Coronary artery (tissue), 2 donors: ENCODE results near the gene HSPA12B.

Source experiments
- DNase-seq: peaks from one replicate; pipeline ENCODE4 v3.0.0-alpha.2; 2017; ENCODE audit warnings: low spot score
- H3K27ac ChIP-seq, 2 donors: fragments of 200-600 bp; sonication (generic); one replicate each; pipeline ENCODE4 v1.5.1; 2016 to 2019
- H3K4me3 ChIP-seq: fragments of 200-600 bp; sonication (generic); 2 replicates; pipeline ENCODE4 v1.5.1; 2016; ENCODE audit warnings: mild to moderate bottlenecking, moderate library complexity
- TF ChIP-seq, protein P1 (sequence below): fragments of 200-600 bp; sonication (generic); IDR thresholded peaks from one replicate; pipeline ENCODE4 v1.5.1; 2019; ENCODE audit warnings: antibody characterized with exemption

HSPA12B gene

GRCh38 chr20:3720068-3720467 lies 12.4 kb upstream of the HSPA12B start:
- DNase-seq, result no peak
- no peak overlapping the region for H3K4me3 ChIP-seq
- TF ChIP-seq, protein P1, sequence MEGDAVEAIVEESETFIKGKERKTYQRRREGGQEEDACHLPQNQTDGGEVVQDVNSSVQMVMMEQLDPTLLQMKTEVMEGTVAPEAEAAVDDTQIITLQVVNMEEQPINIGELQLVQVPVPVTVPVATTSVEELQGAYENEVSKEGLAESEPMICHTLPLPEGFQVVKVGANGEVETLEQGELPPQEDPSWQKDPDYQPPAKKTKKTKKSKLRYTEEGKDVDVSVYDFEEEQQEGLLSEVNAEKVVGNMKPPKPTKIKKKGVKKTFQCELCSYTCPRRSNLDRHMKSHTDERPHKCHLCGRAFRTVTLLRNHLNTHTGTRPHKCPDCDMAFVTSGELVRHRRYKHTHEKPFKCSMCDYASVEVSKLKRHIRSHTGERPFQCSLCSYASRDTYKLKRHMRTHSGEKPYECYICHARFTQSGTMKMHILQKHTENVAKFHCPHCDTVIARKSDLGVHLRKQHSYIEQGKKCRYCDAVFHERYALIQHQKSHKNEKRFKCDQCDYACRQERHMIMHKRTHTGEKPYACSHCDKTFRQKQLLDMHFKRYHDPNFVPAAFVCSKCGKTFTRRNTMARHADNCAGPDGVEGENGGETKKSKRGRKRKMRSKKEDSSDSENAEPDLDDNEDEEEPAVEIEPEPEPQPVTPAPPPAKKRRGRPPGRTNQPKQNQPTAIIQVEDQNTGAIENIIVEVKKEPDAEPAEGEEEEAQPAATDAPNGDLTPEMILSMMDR, result no peak
- H3K27ac ChIP-seq, result no peak overlapping the region

- no peak overlapping the region for H3K27ac ChIP-seq
- no peak overlapping the region for H3K4me3 ChIP-seq
- no peak for DNase-seq
- TF ChIP-seq, protein P1, result no peak
These were observed 11.9 kb upstream of the HSPA12B start for GRCh38 chr20:3720626-3721025.

- TF ChIP-seq, protein P1, result no peak
- H3K4me3 ChIP-seq, result no peak overlapping the region
- DNase-seq, result no peak
- H3K27ac ChIP-seq, result no peak overlapping the region
These were observed 10.6 kb upstream of the HSPA12B start for GRCh38 chr20:3721912-3722311.

GRCh38 chr20:3723284-3723683 lies 9.2 kb upstream of the HSPA12B start:
- H3K27ac ChIP-seq, result no peak overlapping the region
- no peak for DNase-seq
- TF ChIP-seq, protein P1, result no peak
- no peak overlapping the region for H3K4me3 ChIP-seq

- H3K27ac ChIP-seq, result no peak overlapping the region
- no peak for DNase-seq
- TF ChIP-seq, protein P1, result no peak
- H3K4me3 ChIP-seq, result no peak overlapping the region
These were observed 8.1 kb upstream of the HSPA12B start for GRCh38 chr20:3724356-3724755.

GRCh38 chr20:3727401-3728021 lies 5.0 kb upstream of the HSPA12B start:
- no peak for DNase-seq
- peak overlapping the region; percentile 46 for H3K4me3 ChIP-seq
- TF ChIP-seq, protein P1, result no peak
- H3K27ac ChIP-seq, result peak overlapping the region in 1 of 2 donors; percentile 29

- TF ChIP-seq, protein P1, result no peak
- no peak for DNase-seq
- Histone ChIP-seq H3K27ac (no peak overlapping the region), H3K4me3 (no peak overlapping the region)
These were observed 4.1 kb upstream of the HSPA12B start for GRCh38 chr20:3728354-3728753.
